ENCODE data around the gene ESR1. TPM values are rescaled to one million over a fixed set of nuclear protein-coding genes. Genes with fewer than 3 reads are reported as not detected.

Gene ESR1
- total and polyA plus RNA-seq, 9 of the 15 experiments (the other 6 are each of a cell fraction or from before 2014, with no cell fraction given), result 0.03 to 0.27 (median 0.08) TPM; not detected in 1

DNA sequence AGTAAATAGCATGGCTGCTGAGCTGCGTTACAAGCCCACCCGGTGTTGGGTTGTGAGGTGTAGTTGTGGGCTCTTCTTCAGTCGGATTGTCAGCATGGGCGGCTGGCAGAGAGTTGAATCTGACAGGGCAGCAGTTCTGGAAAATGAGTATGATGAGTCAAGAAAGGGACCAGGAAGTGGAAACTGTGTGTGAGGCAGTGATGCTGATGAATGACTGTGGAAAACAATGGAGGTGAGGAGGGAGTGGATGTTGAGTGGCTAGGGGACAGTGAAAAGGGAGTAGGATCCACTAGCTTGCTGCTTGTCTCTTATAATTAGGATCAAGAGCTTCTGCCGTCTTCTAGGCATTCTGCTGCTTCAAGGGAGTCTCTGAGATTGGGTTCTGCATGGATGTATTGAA is 154.3 kb downstream of the ESR1 start:
- Histone ChIP-seq H3K4me2 (ENCODE audit: insufficient read depth, low read length) (no peak overlapping the region), H3K79me2 (ENCODE audit: control insufficient read depth, insufficient read depth, low read length) (no peaks in the 10 kb centered on the region), H3K27me3 (ENCODE audit: control insufficient read depth in 2 of 2, insufficient read depth in 2 of 2, low read length in 2 of 2) (no peaks in the 10 kb centered on the region), H3K9me3 (replicated peaks; ENCODE audit: control insufficient read depth, insufficient read depth, low read depth, low read length) (no peaks in the 10 kb centered on the region), H3K27ac (ENCODE audit: extremely low read depth, low read depth, low read length) (no peak overlapping the region), H3K9ac (ENCODE audit: insufficient read depth in 1 of 2, low read depth in 2 of 2, low read length in 2 of 2) (no peak overlapping the region), H4K20me1 (replicated peaks; ENCODE audit: control insufficient read depth, insufficient read depth, low read length) (no peaks in the 10 kb centered on the region), H3K4me3 (no peak overlapping the region), H3K4me1 (replicated peaks in 1 of 2; ENCODE audit: control insufficient read depth in 2 of 2, insufficient read depth in 2 of 2, low read length in 2 of 2) (no peaks in the 10 kb centered on the region), H3K36me3 (ENCODE audit: control insufficient read depth, insufficient read depth, low read length) (no peaks in the 10 kb centered on the region), H3K9me1 (ENCODE audit: control insufficient read depth, insufficient read depth, low read length) (no peaks in the 10 kb centered on the region), H2AFZ (ENCODE audit: low read depth, low read length) (no peak overlapping the region)
- ChIA-PET POLR2A (interaction anchor here (0.7 kb wide), 1 partner anchor 16 kb away, joined by 3 read pairs; no protein-coding TSS in a partner anchor), CTCF (ENCODE audit: low intra/inter-chr PET ratio) (no interaction called here)
- in situ Hi-C loops (cut with MboI) (loop anchor here (10.0 kb wide), 1 partner anchor 47 kb away; no protein-coding TSS in a partner anchor), intact Hi-C loops (cut with micrococcal nuclease) (no loop called here)
- WGBS (ENCODE audit: insufficient coverage, low coverage, missing lambda C conversion rate), result 1% methylated on average over 5 of the region's 5 CpGs
- no TSS peak for BruUV-seq (replicated peaks)
- DNase-seq (ENCODE audit: extremely low read depth in 1 of 4, low spot score in 3 of 4) (no peak), ATAC-seq (no peak), FAIRE-seq (no peak)
- TF ChIP-seq, protein P1, sequence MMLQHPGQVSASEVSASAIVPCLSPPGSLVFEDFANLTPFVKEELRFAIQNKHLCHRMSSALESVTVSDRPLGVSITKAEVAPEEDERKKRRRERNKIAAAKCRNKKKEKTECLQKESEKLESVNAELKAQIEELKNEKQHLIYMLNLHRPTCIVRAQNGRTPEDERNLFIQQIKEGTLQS (IDR thresholded peaks at IDR 0.05), result no peak
- TF ChIP-seq, protein P1 (CRISPR knock-in tag; conservative IDR thresholded peaks at IDR 0.05), result no peak
- TF ChIP-seq, protein P2, sequence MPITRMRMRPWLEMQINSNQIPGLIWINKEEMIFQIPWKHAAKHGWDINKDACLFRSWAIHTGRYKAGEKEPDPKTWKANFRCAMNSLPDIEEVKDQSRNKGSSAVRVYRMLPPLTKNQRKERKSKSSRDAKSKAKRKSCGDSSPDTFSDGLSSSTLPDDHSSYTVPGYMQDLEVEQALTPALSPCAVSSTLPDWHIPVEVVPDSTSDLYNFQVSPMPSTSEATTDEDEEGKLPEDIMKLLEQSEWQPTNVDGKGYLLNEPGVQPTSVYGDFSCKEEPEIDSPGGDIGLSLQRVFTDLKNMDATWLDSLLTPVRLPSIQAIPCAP (CRISPR knock-in tag; IDR thresholded peaks at IDR 0.05; ENCODE audit: borderline replicate concordance), result no peak
- TF ChIP-seq POLR3A (IDR thresholded peaks at IDR 0.05; ENCODE audit: borderline replicate concordance, extremely low read depth, insufficient read depth, insufficient read length) (no peak), NELFE (IDR thresholded peaks at IDR 0.05; ENCODE audit: insufficient read depth, insufficient read length) (no peak), CHD1 (IDR thresholded peaks at IDR 0.05; ENCODE audit: low read length) (no peak), ZNF311 (CRISPR knock-in tag; IDR thresholded peaks at IDR 0.05) (no peak), FOXJ2 (tag; IDR thresholded peaks at IDR 0.05) (no peak), ZNF76 (CRISPR knock-in tag; IDR thresholded peaks at IDR 0.05; ENCODE audit: borderline replicate concordance) (no peak)
- TF ChIP-seq, protein P3, sequence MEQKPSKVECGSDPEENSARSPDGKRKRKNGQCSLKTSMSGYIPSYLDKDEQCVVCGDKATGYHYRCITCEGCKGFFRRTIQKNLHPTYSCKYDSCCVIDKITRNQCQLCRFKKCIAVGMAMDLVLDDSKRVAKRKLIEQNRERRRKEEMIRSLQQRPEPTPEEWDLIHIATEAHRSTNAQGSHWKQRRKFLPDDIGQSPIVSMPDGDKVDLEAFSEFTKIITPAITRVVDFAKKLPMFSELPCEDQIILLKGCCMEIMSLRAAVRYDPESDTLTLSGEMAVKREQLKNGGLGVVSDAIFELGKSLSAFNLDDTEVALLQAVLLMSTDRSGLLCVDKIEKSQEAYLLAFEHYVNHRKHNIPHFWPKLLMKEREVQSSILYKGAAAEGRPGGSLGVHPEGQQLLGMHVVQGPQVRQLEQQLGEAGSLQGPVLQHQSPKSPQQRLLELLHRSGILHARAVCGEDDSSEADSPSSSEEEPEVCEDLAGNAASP (IDR thresholded peaks at IDR 0.05), result no peak
